NCI-H1092 treated with DMSO at 0.1 percent for 48 hours (cell line): Measurements from ENCODE around the gene LGALS9.
"Not testable (repeated sequence)": the region's sequence is repeated elsewhere in the genome, so short reads cannot be mapped to it uniquely, and the experiment has no call there.

Source experiments
- DNase-seq: peaks from one replicate; lab custom pipeline; 2025; lab: John Stamatoyannopoulos, UW

The LGALS9 gene

GRCh38 chr17:27654654-27655524, 23.9 kb downstream of the LGALS9 start:
- peak; percentile 65 for DNase-seq

GRCh38 chr17:27655525-27656111, 24.6 kb downstream of the LGALS9 start:
- not testable (repeated sequence) for DNase-seq

DNA sequence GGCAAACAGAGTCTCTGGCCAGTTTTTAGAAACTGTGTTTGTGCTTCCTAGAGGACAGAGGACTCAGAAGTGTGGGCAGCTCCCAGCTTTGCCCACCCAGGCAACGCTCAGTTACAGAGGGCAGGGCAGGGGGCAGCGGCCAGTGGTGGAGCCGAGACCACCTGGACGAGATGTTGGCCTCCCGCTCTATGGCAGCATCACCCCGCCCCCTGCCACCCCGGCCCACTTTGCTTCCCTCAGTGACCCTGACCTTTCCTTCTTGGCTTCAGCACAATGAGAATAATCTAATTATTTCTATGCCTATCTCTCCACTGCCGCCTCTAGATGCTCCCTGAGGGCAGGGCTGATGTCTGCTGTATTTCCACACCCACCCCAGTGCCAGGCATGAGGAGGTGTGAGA, 25.6 kb downstream of the LGALS9 start:
- not testable (repeated sequence) for DNase-seq

DNA sequence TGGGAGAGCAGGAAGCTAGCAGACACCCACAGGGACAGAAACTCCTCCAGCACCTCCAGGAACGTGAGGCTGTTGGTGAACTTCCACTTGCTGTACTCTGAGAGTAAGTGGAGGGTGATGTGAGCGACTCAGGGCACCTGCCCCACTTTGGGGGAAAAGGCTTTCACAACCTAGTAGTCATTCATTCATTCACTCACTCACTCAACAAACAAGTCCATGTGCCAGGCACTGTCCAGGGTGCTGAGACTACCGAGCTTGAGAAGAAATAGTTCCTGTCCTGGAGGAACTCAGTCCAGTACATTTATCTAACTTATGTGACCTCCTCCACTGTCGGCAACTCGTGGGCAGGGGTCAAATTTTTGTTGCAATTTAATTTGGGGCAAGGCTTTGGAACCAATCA, 26.6 kb downstream of the LGALS9 start:
- DNase-seq: no peak

DNA sequence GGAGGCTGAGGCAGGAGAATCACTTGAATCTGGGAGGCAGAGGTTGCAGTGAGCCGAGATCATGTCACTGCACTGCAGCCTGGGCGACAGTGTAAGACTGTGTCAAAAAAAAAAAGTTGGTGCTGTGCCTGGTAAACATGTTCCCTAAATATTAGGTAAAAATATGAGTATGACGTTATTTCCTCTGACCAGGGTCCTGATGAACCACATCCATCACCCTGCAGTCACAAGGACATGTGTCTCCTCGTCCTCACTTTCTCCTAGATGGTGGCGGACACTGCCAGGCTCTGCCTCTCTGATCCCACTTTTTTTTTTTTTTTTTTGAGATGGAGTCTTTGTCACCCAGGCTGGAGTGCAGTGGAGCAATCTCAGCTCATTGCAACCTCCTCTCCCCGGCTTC, 28.7 kb downstream of the LGALS9 start:
- no peak for DNase-seq

DNA sequence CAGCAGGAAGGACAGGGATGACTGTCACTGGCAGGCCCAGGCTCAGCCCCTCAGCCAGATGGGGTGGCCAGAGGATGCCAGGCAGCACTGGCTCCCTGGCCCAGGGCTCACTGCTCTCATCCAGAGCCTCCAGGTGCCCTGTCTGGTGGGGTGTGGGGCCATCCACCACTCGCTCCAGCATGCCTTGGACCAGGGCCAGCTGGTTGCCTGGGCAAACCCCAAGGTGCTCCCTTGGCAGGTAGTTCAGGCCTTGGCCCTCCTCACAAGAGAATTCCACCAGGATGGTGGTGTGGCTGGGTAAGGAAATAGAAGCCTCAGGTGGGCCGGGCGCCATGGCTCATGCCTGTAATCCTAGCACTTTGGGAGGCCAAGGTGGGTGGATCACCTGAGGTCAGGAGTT, 29.4 kb downstream of the LGALS9 start:
- no peak for DNase-seq

GRCh38 chr17:27663936-27664605, 33.1 kb downstream of the LGALS9 start:
- DNase-seq: no peak

- no peak for DNase-seq
These were observed 33.6 kb downstream of the LGALS9 start for GRCh38 chr17:27664606-27664965.

GRCh38 chr17:27665549-27665948, 34.6 kb downstream of the LGALS9 start:
- DNase-seq: no peak

GRCh38 chr17:27666270-27666669, 35.3 kb downstream of the LGALS9 start:
- DNase-seq: not testable (repeated sequence)

- no peak for DNase-seq
These were observed 36.0 kb downstream of the LGALS9 start for GRCh38 chr17:27666831-27667560.

GRCh38 chr17:27667656-27668487, 36.9 kb downstream of the LGALS9 start:
- no peak for DNase-seq

DNA sequence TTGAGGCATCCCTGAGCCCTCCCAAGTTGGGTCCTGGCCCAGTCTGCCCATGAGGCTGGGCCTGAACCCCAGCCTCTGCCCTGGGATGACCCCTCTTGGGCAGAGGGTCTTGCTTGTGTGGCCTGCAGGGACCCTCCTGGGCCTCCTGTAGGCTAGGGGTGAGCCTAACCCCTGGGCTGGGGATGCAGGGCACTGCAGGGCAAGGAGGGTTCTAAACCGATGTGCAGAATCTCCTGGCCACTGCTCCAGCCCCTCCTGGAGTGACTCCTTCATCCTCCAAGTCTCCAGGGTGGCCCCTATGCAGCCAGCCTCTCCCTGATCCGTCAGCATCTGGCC, 37.5 kb downstream of the LGALS9 start:
- no peak for DNase-seq

DNA sequence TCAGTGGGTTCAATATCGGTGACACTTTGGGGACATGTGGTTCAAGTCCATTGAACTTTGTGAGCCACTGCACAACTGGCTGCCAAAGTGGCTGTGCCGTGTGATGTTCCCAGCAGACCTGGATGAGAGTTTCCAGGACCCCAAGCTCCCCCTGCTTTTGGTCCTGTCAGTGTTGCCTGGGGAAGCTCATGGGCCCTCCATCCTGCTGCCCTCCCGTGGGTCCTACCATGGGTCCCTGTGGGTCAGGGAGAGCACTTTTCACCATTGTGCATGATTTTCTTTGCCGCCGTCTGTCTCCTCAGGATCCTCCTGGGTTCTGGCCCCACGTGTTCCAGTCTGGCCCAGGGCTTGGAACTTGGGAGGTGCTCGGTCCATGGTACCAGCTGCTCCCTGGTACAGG, 38.1 kb downstream of the LGALS9 start:
- no peak for DNase-seq

DNA sequence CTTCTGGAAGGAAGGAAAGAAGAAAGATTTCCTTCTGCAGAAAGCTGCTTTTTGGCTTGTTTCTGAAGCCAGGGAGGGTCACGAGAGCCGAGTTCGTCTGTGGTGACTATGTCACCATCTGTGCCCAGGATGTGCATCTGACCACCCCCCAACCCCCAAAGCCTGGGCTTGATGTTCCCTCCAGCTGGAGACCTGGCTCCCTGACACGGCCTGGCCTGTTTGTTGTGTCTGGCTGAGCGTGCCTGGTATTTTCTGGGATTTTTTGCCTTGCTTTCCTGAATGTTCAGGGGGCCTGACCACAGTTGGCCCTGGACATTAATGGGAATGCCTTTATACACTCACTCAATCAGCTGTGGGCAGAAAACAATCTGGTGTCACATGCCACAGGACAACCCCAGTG, 38.9 kb downstream of the LGALS9 start:
- DNase-seq: no peak

DNA sequence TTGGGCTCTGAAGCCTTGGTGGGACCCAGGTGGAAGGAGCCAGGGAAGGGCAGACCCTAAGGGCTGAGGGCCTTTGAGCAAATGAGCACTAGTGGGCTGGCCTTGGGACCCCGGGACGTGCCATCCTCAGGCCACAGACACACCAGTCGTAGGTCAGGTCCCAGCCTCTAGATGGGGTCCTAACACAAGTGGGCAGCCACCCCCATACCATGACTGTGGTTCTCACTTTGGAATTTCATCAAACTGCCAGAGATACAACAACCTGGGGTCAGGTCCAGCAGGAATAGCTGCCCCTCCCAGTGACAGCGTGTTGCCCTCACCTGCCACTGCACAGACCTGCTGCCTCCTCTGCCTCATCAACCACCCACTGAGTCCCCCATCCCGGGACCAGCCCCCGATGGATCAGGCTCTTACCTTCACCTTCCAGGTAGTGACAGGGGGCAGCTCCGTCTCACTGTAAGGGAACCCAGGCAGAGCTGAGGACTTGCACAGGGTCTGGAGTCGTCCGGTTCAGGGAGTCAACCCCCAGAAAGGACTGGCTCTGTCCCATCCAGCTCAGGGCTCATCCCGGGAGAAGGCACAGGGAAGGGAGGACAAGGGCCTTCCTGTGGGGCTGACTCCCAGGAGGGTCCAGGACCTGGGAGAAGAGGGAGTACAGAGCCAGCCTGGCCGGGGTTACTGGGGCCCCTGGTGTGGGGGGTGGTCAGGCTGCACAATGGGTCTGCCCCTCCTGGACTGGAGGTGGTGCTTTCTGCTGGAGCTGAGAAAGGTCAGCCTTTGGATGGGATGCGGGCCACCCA, 40.0 kb downstream of the LGALS9 start:
- DNase-seq: no peak

- no peak for DNase-seq
These were observed 40.6 kb downstream of the LGALS9 start for GRCh38 chr17:27671591-27671910.

GRCh38 chr17:27671977-27672480, 41.0 kb downstream of the LGALS9 start:
- not testable (repeated sequence) for DNase-seq

DNA sequence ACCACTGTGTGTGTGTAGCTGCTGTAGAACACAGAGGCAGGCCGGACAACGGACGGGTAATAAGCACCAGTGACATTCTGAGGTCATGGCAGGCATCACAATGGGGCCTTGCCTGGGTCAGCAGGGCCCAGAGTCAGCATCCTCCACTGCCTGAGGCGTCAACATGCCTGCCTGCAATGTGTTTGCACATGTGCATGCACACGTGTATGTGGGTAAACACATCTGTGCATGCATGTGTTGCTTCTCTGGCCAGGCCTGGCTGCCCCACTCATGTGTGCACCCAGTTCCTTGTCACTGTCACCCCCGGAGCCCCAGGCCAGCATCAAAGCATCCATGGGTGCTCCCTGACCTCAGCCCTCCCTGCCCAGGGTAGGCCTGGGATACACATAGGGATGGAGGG, 43.3 kb downstream of the LGALS9 start:
- DNase-seq: no peak

DNA sequence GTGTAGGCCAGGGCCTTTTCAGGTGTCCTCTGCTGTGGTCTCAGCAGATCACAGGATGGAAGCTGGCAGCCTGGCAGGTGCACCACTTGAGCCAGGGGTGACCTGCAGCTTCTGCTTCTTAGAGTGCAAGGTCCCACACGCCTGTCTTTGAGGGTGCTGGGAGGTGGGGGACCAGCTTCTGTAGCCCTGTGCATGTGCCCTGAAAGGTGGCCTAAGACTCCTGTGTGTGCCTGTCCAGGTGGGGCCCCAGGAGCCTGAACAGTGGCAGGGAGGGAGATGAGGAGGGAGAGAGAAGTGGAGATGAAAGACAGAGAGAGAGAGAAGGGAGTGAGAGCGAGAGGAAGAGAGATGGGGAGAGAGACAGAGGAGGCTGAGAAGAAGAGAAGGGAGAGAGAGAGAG, 46.2 kb downstream of the LGALS9 start:
- no peak for DNase-seq

GRCh38 chr17:27686322-27686721, 55.3 kb downstream of the LGALS9 start:
- DNase-seq: not testable (repeated sequence)
